Activated naive CD8-positive, alpha-beta T cell (primary cell): ENCODE data around the gene LMAN2.
A peak's percentile ranks its signal among the peaks of the same experiment; 100 is the strongest.

ENCODE experiments used
- H3K27ac Mint-ChIP-seq: one replicate; pipeline ENCODE4 v1.8.0; 2021; ENCODE audit warnings: mixed read lengths
- H3K27me3 Mint-ChIP-seq: one replicate; pipeline ENCODE4 v1.8.0; 2021; ENCODE audit warnings: mixed read lengths
- H3K36me3 Mint-ChIP-seq: one replicate; pipeline ENCODE4 v1.8.0; 2021; ENCODE audit warnings: mixed read lengths
- H3K4me1 Mint-ChIP-seq: one replicate; pipeline ENCODE4 v1.8.0; 2021; ENCODE audit warnings: low read depth, mixed read lengths
- H3K4me3 Mint-ChIP-seq: one replicate; pipeline ENCODE4 v1.8.0; 2021; ENCODE audit warnings: mild to moderate bottlenecking, mixed read lengths
- H3K9me3 Mint-ChIP-seq: one replicate; pipeline ENCODE4 v1.8.0; 2021; ENCODE audit warnings: low read depth, mixed read lengths

The LMAN2 gene

GRCh38 chr5:177315411-177315810 lies 36.1 kb downstream of the LMAN2 start:
- Mint-ChIP-seq H3K4me3 (no peak overlapping the region), H3K27me3 (no peaks in the 10 kb centered on the region), H3K4me1 (peaks cover 26% of the 10 kb centered on the region), H3K9me3 (no peaks in the 10 kb centered on the region), H3K36me3 (no peaks in the 10 kb centered on the region), H3K27ac (no peak overlapping the region)

- no peaks in the 10 kb centered on the region for H3K27me3 Mint-ChIP-seq
- H3K27ac Mint-ChIP-seq, result no peak overlapping the region
- no peak overlapping the region for H3K4me3 Mint-ChIP-seq
- peaks cover 26% of the 10 kb centered on the region for H3K4me1 Mint-ChIP-seq
- H3K9me3 Mint-ChIP-seq, result no peaks in the 10 kb centered on the region
- no peaks in the 10 kb centered on the region for H3K36me3 Mint-ChIP-seq
These were observed 36.8 kb downstream of the LMAN2 start for GRCh38 chr5:177314376-177315342.

GRCh38 chr5:177313561-177314259 lies 37.8 kb downstream of the LMAN2 start:
- no peaks in the 10 kb centered on the region for H3K27me3 Mint-ChIP-seq
- no peak overlapping the region for H3K27ac Mint-ChIP-seq
- no peak overlapping the region for H3K4me3 Mint-ChIP-seq
- H3K36me3 Mint-ChIP-seq, result no peaks in the 10 kb centered on the region
- peaks cover 29% of the 10 kb centered on the region for H3K4me1 Mint-ChIP-seq
- no peaks in the 10 kb centered on the region for H3K9me3 Mint-ChIP-seq

GRCh38 chr5:177312649-177313181 lies 38.8 kb downstream of the LMAN2 start:
- Mint-ChIP-seq H3K36me3 (no peaks in the 10 kb centered on the region), H3K4me3 (peak overlapping the region; percentile 61), H3K4me1 (peaks cover 23% of the 10 kb centered on the region)

GRCh38 chr5:177311723-177312648 lies 39.5 kb downstream of the LMAN2 start, which contains the start of gene MXD3:
Gene MXD3, minus strand, starts transcription at chr5:177311898. Its CDS starts 68 bp downstream, at chr5:177311830.
- no peaks in the 10 kb centered on the region for H3K9me3 Mint-ChIP-seq

More at GRCh38 chr5:177312649-177313181, 38.8 kb downstream of the LMAN2 start:
- peak overlapping the region; percentile 16 for H3K27ac Mint-ChIP-seq
- H3K27me3 Mint-ChIP-seq, result no peaks in the 10 kb centered on the region
- no peaks in the 10 kb centered on the region for H3K9me3 Mint-ChIP-seq

GRCh38 chr5:177311392-177311722 lies 40.1 kb downstream of the LMAN2 start:
- Mint-ChIP-seq H3K9me3 (no peaks in the 10 kb centered on the region), H3K27me3 (no peaks in the 10 kb centered on the region), H3K27ac (no peak overlapping the region), H3K36me3 (no peaks in the 10 kb centered on the region), H3K4me1 (peaks cover 29% of the 10 kb centered on the region), H3K4me3 (peak overlapping the region; percentile 67)

More at GRCh38 chr5:177311723-177312648, 39.5 kb downstream of the LMAN2 start, which contains the start of gene MXD3:
- Mint-ChIP-seq H3K27me3 (no peaks in the 10 kb centered on the region), H3K4me1 (peaks cover 24% of the 10 kb centered on the region), H3K27ac (peak within 1 kb of the TSS; percentile 83), H3K4me3 (peak within 1 kb of the TSS; percentile 84), H3K36me3 (no peaks in the 10 kb centered on the region)

GRCh38 chr5:177310757-177311391 lies 40.6 kb downstream of the LMAN2 start:
- no peaks in the 10 kb centered on the region for H3K27me3 Mint-ChIP-seq
- H3K36me3 Mint-ChIP-seq, result peaks cover 4% of the 10 kb centered on the region
- H3K27ac Mint-ChIP-seq, result peak overlapping the region; percentile 25
- peak overlapping the region; percentile 84 for H3K4me3 Mint-ChIP-seq
- H3K9me3 Mint-ChIP-seq, result no peaks in the 10 kb centered on the region
- H3K4me1 Mint-ChIP-seq, result peaks cover 33% of the 10 kb centered on the region

GRCh38 chr5:177310332-177310731 lies 41.1 kb downstream of the LMAN2 start:
- Mint-ChIP-seq H3K36me3 (peaks cover 7% of the 10 kb centered on the region), H3K4me3 (no peak overlapping the region), H3K9me3 (no peaks in the 10 kb centered on the region), H3K27me3 (no peaks in the 10 kb centered on the region), H3K4me1 (peaks cover 37% of the 10 kb centered on the region), H3K27ac (no peak overlapping the region)

- Mint-ChIP-seq H3K36me3 (peaks cover 8% of the 10 kb centered on the region), H3K4me1 (peaks cover 44% of the 10 kb centered on the region), H3K4me3 (peak overlapping the region; percentile 62), H3K27ac (peak overlapping the region; percentile 22), H3K27me3 (no peaks in the 10 kb centered on the region), H3K9me3 (no peaks in the 10 kb centered on the region)
These were observed 41.9 kb downstream of the LMAN2 start for GRCh38 chr5:177309351-177310191.

GRCh38 chr5:177308740-177309139 lies 42.7 kb downstream of the LMAN2 start:
- Mint-ChIP-seq H3K4me1 (peaks cover 47% of the 10 kb centered on the region), H3K9me3 (no peaks in the 10 kb centered on the region), H3K27me3 (no peaks in the 10 kb centered on the region), H3K27ac (no peak overlapping the region), H3K36me3 (peaks cover 8% of the 10 kb centered on the region), H3K4me3 (no peak overlapping the region)

GRCh38 chr5:177307544-177308363 lies 43.7 kb downstream of the LMAN2 start:
- Mint-ChIP-seq H3K36me3 (peaks cover 8% of the 10 kb centered on the region), H3K4me3 (no peak overlapping the region), H3K27ac (no peak overlapping the region), H3K9me3 (no peaks in the 10 kb centered on the region), H3K4me1 (peaks cover 47% of the 10 kb centered on the region), H3K27me3 (no peaks in the 10 kb centered on the region)

- Mint-ChIP-seq H3K27me3 (no peaks in the 10 kb centered on the region), H3K9me3 (no peaks in the 10 kb centered on the region), H3K27ac (peak overlapping the region; percentile 43), H3K4me1 (peaks cover 49% of the 10 kb centered on the region), H3K4me3 (peak overlapping the region; percentile 9), H3K36me3 (peaks cover 8% of the 10 kb centered on the region)
These were observed 44.6 kb downstream of the LMAN2 start for GRCh38 chr5:177306674-177307543.
